Panc1 (cell line): ENCODE data around the gene PTGFRN. TPM values are rescaled to one million over a fixed set of nuclear protein-coding genes. Genes with fewer than 3 reads are reported as not detected.

ENCODE experiments used
- ATAC-seq: fragments of 200-7000 bp; cut with Tn5 transposase; 2 replicates; pipeline ENCODE4 v1.9.1; 2020; ENCODE audit warnings: mild to moderate bottlenecking, moderate library complexity
- BruUV-seq: library from RNA; stranded (reverse); fragments of 400-500 nt; replicated peaks from 2 replicates; lab custom pipeline; 2021; lab: Mats Ljungman, UMichigan
- CTCF ChIA-PET: fragments of 300-600 bp; sonication (Branson Sonifier 250); formaldehyde crosslinking; loops from one replicate; lab custom pipeline; 2022; ENCODE audit warnings: antibody characterized with exemption; lab: Charles Lee
- POLR2A ChIA-PET: fragments of 300-600 bp; sonication (Branson Sonifier 250); formaldehyde crosslinking; loops from one replicate; lab custom pipeline; 2022; ENCODE audit warnings: antibody characterized with exemption; lab: Charles Lee
- DNase-seq: peaks from one replicate; pipeline ENCODE4 v3.0.0-alpha.2; 2010; ENCODE audit warnings: low read depth, low spot score
- H3K27ac ChIP-seq: 2 replicates; pipeline ENCODE4 v1.5.1; 2011; ENCODE audit warnings: mild to moderate bottlenecking, low read length, inconsistent platforms
- H3K27me3 ChIP-seq: fragments of 200-500 bp; sonication (Bioruptor generic); 2 replicates; pipeline ENCODE4 v1.6.0; 2014; ENCODE audit warnings: low read length, inconsistent platforms; ENCODE audit not compliant: control insufficient read depth, insufficient read depth
- H3K36me3 ChIP-seq: fragments of 200-500 bp; sonication (Bioruptor generic); 2 replicates; pipeline ENCODE4 v1.5.1; 2014; ENCODE audit warnings: inconsistent platforms, mild to moderate bottlenecking, low read length, moderate library complexity; ENCODE audit not compliant: control insufficient read depth, insufficient read depth
- H3K4me1 ChIP-seq: 2 replicates; pipeline ENCODE4 v1.5.1; 2011; ENCODE audit warnings: inconsistent platforms, mild to moderate bottlenecking, low read length, moderate library complexity; ENCODE audit not compliant: control insufficient read depth, insufficient read depth
- H3K4me3 ChIP-seq, 2 experiments: 2 replicates each; pipeline ENCODE4 v1.5.1; 2011 to 2012; ENCODE audit warnings: low read depth in 2 of 2, low read length in 2 of 2, mild to moderate bottlenecking in 2 of 2, inconsistent platforms in 1 of 2, moderate library complexity in 1 of 2
- H3K9me3 ChIP-seq: fragments of 200-500 bp; sonication (Bioruptor generic); 2 replicates; pipeline ENCODE4 v1.5.1; 2014; ENCODE audit warnings: low read depth, mild to moderate bottlenecking, inconsistent platforms, low read length, moderate library complexity; ENCODE audit not compliant: control insufficient read depth, insufficient read depth
- POLR2AphosphoS5 ChIP-seq: IDR thresholded peaks from 2 replicates; pipeline ENCODE4 v1.6.1; 2012; ENCODE audit warnings: mild to moderate bottlenecking, low read depth, low read length, moderate library complexity
- SIN3A ChIP-seq: IDR thresholded peaks from 2 replicates; pipeline ENCODE4 v1.6.1; 2012; ENCODE audit warnings: low read depth, mild to moderate bottlenecking, low read length, moderate library complexity, borderline replicate concordance; ENCODE audit not compliant: insufficient read depth
- TCF7L2 ChIP-seq: IDR thresholded peaks from 2 replicates; pipeline ENCODE4 v1.6.1; 2011; ENCODE audit warnings: mild to moderate bottlenecking, low read depth, low read length, inconsistent platforms
- in situ Hi-C: cut with HindIII; loops from 2 replicates; pipeline ENCODE4 v1.10.0; 2016; ENCODE audit warnings: low sequenced_read_pairs, low pct_unique_long_range_greater_than_20kb
- intact Hi-C: fragments of 100-400 bp; cut with micrococcal nuclease; formaldehyde crosslinking; loops from one replicate; pipeline ENCODE4 v1.10.0; 2022; ENCODE audit not compliant: unreplicated experiment
- total RNA-seq: library from RNA; stranded (reverse); gene quantifications from one replicate; pipeline ENCODE4 v1.2.1, GENCODE V29; 2021; ENCODE audit not compliant: unreplicated experiment
- TF ChIP-seq, protein P1 (sequence below), 2 experiments: IDR thresholded peaks; 2 replicates each; pipeline ENCODE4 v1.6.1; 2011 to 2012; ENCODE audit warnings: low read depth in 2 of 2, control low read depth in 1 of 2, low read length in 1 of 2, mild to moderate bottlenecking in 1 of 2, moderate library complexity in 1 of 2; ENCODE audit not compliant: insufficient read depth in 1 of 2
- TF ChIP-seq, protein P2 (sequence below): fragments of 450-650 bp; IDR thresholded peaks from 2 replicates; pipeline ENCODE4 v1.5.1; 2017; ENCODE audit warnings: mild to moderate bottlenecking

Gene PTGFRN
- total RNA-seq, 1 experiment from 2014 or later: 5.2 TPM

DNA sequence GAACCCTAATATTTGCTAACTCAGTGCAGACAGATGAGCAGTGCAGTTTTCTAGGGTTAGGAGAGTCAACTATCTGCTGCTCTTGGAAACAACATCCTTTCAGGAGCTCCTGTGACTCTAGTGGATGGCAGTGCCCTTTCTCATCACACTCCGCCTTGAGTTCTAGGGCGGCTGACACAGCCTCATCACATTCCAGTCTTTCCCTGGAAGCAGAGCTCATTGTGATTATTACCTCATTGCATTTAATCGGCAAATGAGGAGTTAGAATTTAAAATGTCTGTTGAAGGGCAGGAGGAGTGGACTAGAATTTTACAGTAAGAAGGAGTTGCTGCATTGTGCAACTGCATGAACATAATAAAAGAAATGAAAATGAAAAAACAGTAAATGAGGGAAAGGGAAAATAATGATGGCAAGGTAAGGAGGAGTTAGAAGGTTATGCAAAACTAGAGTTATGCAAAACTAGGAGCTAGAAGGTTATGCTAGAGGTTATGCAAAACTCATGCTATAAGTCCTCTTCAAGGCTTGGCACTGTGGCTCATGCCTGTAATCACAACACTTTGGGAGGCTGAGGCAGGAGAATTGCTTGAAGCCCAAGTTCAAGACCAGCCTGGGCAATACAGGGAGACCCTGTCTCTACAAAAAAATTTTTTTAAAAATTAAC is 6.9 kb upstream of the PTGFRN start:
- no peaks in the 10 kb centered on the region for H3K36me3 ChIP-seq
- CTCF ChIA-PET: no interaction called here
- no TSS peak for BruUV-seq
- TF ChIP-seq, protein P1, sequence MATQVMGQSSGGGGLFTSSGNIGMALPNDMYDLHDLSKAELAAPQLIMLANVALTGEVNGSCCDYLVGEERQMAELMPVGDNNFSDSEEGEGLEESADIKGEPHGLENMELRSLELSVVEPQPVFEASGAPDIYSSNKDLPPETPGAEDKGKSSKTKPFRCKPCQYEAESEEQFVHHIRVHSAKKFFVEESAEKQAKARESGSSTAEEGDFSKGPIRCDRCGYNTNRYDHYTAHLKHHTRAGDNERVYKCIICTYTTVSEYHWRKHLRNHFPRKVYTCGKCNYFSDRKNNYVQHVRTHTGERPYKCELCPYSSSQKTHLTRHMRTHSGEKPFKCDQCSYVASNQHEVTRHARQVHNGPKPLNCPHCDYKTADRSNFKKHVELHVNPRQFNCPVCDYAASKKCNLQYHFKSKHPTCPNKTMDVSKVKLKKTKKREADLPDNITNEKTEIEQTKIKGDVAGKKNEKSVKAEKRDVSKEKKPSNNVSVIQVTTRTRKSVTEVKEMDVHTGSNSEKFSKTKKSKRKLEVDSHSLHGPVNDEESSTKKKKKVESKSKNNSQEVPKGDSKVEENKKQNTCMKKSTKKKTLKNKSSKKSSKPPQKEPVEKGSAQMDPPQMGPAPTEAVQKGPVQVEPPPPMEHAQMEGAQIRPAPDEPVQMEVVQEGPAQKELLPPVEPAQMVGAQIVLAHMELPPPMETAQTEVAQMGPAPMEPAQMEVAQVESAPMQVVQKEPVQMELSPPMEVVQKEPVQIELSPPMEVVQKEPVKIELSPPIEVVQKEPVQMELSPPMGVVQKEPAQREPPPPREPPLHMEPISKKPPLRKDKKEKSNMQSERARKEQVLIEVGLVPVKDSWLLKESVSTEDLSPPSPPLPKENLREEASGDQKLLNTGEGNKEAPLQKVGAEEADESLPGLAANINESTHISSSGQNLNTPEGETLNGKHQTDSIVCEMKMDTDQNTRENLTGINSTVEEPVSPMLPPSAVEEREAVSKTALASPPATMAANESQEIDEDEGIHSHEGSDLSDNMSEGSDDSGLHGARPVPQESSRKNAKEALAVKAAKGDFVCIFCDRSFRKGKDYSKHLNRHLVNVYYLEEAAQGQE (IDR thresholded peaks at IDR 0.05; ENCODE audit: insufficient read depth in 1 of 2, low read depth in 2 of 2, low read length in 1 of 2): no peak
- TF ChIP-seq TCF7L2 (no peak), POLR2AphosphoS5 (no peak), SIN3A (no peak)
- TF ChIP-seq, protein P2, sequence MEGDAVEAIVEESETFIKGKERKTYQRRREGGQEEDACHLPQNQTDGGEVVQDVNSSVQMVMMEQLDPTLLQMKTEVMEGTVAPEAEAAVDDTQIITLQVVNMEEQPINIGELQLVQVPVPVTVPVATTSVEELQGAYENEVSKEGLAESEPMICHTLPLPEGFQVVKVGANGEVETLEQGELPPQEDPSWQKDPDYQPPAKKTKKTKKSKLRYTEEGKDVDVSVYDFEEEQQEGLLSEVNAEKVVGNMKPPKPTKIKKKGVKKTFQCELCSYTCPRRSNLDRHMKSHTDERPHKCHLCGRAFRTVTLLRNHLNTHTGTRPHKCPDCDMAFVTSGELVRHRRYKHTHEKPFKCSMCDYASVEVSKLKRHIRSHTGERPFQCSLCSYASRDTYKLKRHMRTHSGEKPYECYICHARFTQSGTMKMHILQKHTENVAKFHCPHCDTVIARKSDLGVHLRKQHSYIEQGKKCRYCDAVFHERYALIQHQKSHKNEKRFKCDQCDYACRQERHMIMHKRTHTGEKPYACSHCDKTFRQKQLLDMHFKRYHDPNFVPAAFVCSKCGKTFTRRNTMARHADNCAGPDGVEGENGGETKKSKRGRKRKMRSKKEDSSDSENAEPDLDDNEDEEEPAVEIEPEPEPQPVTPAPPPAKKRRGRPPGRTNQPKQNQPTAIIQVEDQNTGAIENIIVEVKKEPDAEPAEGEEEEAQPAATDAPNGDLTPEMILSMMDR: no peak
- intact Hi-C loops: no loop called here
- DNase-seq (no peak), ATAC-seq (no peak)
- H3K27me3 ChIP-seq: no peaks in the 10 kb centered on the region; the same call in 1 of the 2 replicates
- no peaks in the 10 kb centered on the region for H3K4me1 ChIP-seq
- POLR2A ChIA-PET: no interaction called here
- no peak overlapping the region for H3K4me3 ChIP-seq
- in situ Hi-C loops: no loop called here
- H3K27ac ChIP-seq: no peak overlapping the region
- no peaks in the 10 kb centered on the region for H3K9me3 ChIP-seq

DNA sequence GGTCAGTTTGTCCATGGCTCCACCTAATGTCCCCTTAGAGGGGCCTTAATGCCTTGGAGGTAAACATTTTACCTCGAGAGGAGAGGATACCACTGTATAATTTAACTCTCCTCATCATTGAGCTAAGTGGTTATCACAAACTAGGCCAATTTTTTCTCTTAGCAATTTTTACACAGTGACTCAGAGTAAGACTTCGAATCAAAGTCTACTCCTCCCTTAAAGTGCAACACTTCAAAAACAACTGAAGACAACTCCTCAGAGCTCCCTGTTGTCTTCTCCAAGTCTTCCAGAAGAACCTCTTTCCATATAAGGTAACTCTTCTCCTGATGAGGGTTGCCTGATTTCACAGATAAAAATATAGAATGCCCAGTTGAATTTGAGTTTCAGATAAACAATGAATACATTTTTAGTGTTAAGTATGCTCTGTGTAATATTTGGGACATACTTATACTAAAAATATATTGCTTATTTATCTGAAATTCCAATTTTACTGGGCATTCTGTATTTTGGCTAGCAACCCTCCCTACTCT is 4.9 kb upstream of the PTGFRN start:
- DNase-seq (no peak), ATAC-seq (no peak)
- Histone ChIP-seq H3K27ac (no peak overlapping the region), H3K36me3 (no peaks in the 10 kb centered on the region; the same call in 1 of the 2 replicates), H3K4me3 (no peak overlapping the region), H3K4me1 (no peaks in the 10 kb centered on the region), H3K27me3 (no peaks in the 10 kb centered on the region; the same call in 1 of the 2 replicates), H3K9me3 (no peaks in the 10 kb centered on the region)
- POLR2A ChIA-PET: no interaction called here
- CTCF ChIA-PET: no interaction called here
- in situ Hi-C loops: no loop called here
- no peak for TF ChIP-seq TCF7L2
- no peak for TF ChIP-seq SIN3A
- TF ChIP-seq, protein P1 (IDR thresholded peaks at IDR 0.05; ENCODE audit: insufficient read depth in 1 of 2, low read depth in 2 of 2, low read length in 1 of 2): no peak
- TF ChIP-seq POLR2AphosphoS5: no peak
- TF ChIP-seq, protein P2: no peak
- no TSS peak for BruUV-seq
- intact Hi-C loops: no loop called here
